NCI-H1417 treated with DMSO at 0.1 percent for 48 hours (cell line): ENCODE measurements around the gene PPP1R3G.

Experiments used
- DNase-seq: peaks from one replicate; lab custom pipeline; 2025; lab: John Stamatoyannopoulos, UW

PPP1R3G gene

GRCh38 chr6:5072440-5072839 lies 12.7 kb upstream of the PPP1R3G start:
- DNase-seq: no peak

GRCh38 chr6:5073992-5074391 lies 11.1 kb upstream of the PPP1R3G start:
- DNase-seq: no peak

- no peak for DNase-seq
These were observed 8.2 kb upstream of the PPP1R3G start for GRCh38 chr6:5076931-5077330.

GRCh38 chr6:5078121-5078669 lies 6.9 kb upstream of the PPP1R3G start:
- no peak for DNase-seq

GRCh38 chr6:5079692-5080091 lies 5.4 kb upstream of the PPP1R3G start:
- DNase-seq: no peak

- DNase-seq: no peak
These were observed 4.6 kb upstream of the PPP1R3G start for GRCh38 chr6:5080574-5080973.

GRCh38 chr6:5081182-5081581 lies 4.0 kb upstream of the PPP1R3G start:
- DNase-seq: no peak

- DNase-seq: no peak
These were observed 3.2 kb upstream of the PPP1R3G start for GRCh38 chr6:5081955-5082354.

- no peak for DNase-seq
These were observed 2.4 kb upstream of the PPP1R3G start for GRCh38 chr6:5082487-5083306.

GRCh38 chr6:5083307-5083583 lies 1.9 kb upstream of the PPP1R3G start:
- no peak for DNase-seq

- DNase-seq: no peak
These were observed 1.3 kb upstream of the PPP1R3G start for GRCh38 chr6:5083813-5084359.

GRCh38 chr6:5084360-5084780 lies 771 bp upstream of the PPP1R3G start:
- no peak for DNase-seq

- DNase-seq: no peak
These were observed 630 bp downstream of the PPP1R3G start for GRCh38 chr6:5085648-5086293.

- DNase-seq: no peak
These were observed 1.3 kb downstream of the PPP1R3G start for GRCh38 chr6:5086294-5086890.

- DNase-seq: no peak
These were observed 2.2 kb downstream of the PPP1R3G start for GRCh38 chr6:5087389-5087788.

GRCh38 chr6:5088780-5089179 lies 3.6 kb downstream of the PPP1R3G start:
- no peak for DNase-seq

GRCh38 chr6:5089481-5090438 lies 4.6 kb downstream of the PPP1R3G start:
- no peak for DNase-seq

GRCh38 chr6:5090603-5091002 lies 5.5 kb downstream of the PPP1R3G start:
- no peak for DNase-seq

GRCh38 chr6:5091210-5092069 lies 6.3 kb downstream of the PPP1R3G start:
- DNase-seq: no peak

- DNase-seq: no peak
These were observed 8.3 kb downstream of the PPP1R3G start for GRCh38 chr6:5093231-5094015.
